ENCODE data around the gene CNGA1.

GRCh38 chr4:48064349-48064748 is 47.9 kb upstream of the CNGA1 start:
- no peak for TF ChIP-seq GATA3 (IDR thresholded peaks at IDR 0.05; ENCODE audit: low read depth, low read length)
- no peak for TF ChIP-seq GATA2 (IDR thresholded peaks at IDR 0.05; ENCODE audit: low read depth, low read length)

Data from SH-SY5Y (cell line).